PFSK-1 (cell line): ENCODE measurements around the gene KCNC4.

Experiments
- POLR2AphosphoS5 ChIP-seq: IDR thresholded peaks from 2 replicates; pipeline ENCODE4 v1.6.1; 2012; ENCODE audit warnings: low read depth, mild to moderate bottlenecking, control low read depth, low read length, moderate library complexity
- SIN3A ChIP-seq: IDR thresholded peaks from 2 replicates; pipeline ENCODE4 v1.6.1; 2012; ENCODE audit warnings: mild to moderate bottlenecking, low read length, moderate library complexity, borderline replicate concordance; ENCODE audit not compliant: insufficient read depth
- TAF1 ChIP-seq: IDR thresholded peaks from 2 replicates; pipeline ENCODE4 v1.6.1; 2012; ENCODE audit warnings: low read length, control low read depth, borderline replicate concordance; ENCODE audit not compliant: insufficient read depth
- TF ChIP-seq, protein P1 (sequence below), 2 experiments: IDR thresholded peaks; 2 replicates each; pipeline versions ENCODE4 v1.6.1 to v1.8.0; 2011 to 2012; ENCODE audit warnings: low read depth in 2 of 2, low read length in 2 of 2, control low read depth in 1 of 2, inconsistent platforms in 1 of 2, mild to moderate bottlenecking in 1 of 2, moderate library complexity in 1 of 2; ENCODE audit not compliant: insufficient read depth in 1 of 2

DNA sequence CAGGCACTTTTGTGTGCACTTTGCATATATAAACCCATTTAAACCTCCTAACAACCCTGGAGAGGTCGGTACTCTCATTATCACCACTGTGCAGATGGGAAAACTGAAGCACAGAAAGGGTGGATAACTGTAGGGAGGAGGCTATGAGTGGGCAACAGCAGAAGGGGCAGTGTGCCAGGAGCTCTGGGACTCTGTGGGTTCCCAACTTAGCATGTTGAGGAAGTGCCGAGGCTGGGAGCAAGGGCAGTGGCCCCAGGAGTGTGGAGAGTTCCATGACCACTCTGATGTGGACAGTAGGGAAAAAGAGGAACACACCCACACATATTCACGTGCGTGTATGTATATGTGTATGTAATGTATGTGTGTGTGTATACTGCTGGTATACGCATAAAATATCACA, 25.7 kb upstream of the KCNC4 start:
- TF ChIP-seq SIN3A: no peak
- TF ChIP-seq POLR2AphosphoS5: no peak
- TF ChIP-seq, protein P1, sequence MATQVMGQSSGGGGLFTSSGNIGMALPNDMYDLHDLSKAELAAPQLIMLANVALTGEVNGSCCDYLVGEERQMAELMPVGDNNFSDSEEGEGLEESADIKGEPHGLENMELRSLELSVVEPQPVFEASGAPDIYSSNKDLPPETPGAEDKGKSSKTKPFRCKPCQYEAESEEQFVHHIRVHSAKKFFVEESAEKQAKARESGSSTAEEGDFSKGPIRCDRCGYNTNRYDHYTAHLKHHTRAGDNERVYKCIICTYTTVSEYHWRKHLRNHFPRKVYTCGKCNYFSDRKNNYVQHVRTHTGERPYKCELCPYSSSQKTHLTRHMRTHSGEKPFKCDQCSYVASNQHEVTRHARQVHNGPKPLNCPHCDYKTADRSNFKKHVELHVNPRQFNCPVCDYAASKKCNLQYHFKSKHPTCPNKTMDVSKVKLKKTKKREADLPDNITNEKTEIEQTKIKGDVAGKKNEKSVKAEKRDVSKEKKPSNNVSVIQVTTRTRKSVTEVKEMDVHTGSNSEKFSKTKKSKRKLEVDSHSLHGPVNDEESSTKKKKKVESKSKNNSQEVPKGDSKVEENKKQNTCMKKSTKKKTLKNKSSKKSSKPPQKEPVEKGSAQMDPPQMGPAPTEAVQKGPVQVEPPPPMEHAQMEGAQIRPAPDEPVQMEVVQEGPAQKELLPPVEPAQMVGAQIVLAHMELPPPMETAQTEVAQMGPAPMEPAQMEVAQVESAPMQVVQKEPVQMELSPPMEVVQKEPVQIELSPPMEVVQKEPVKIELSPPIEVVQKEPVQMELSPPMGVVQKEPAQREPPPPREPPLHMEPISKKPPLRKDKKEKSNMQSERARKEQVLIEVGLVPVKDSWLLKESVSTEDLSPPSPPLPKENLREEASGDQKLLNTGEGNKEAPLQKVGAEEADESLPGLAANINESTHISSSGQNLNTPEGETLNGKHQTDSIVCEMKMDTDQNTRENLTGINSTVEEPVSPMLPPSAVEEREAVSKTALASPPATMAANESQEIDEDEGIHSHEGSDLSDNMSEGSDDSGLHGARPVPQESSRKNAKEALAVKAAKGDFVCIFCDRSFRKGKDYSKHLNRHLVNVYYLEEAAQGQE (IDR thresholded peaks at IDR 0.05; ENCODE audit: insufficient read depth in 1 of 2, low read depth in 2 of 2, low read length in 2 of 2): no peak
- no peak for TF ChIP-seq TAF1
